Peyer's patch (tissue), 4 donors: ENCODE data around the gene TMEM91.

Source experiments
- CTCF ChIP-seq, 6 experiments: fragments of 450-650 bp in 4 of 6; fragments of 200-600 bp in 2 of 6; sonication (generic) in 1 of 6; IDR thresholded peaks; one replicate each; pipeline ENCODE4 v1.5.1; 2017 to 2019; ENCODE audit warnings: antibody characterized with exemption in 6 of 6, mild to moderate bottlenecking in 3 of 6, moderate library complexity in 1 of 6
- POLR2A ChIP-seq, 2 donors: fragments of 450-650 bp; IDR thresholded peaks; one replicate each; pipeline ENCODE4 v1.5.1; 2017; ENCODE audit warnings: antibody characterized with exemption in 2 of 2, mild to moderate bottlenecking in 2 of 2, moderate library complexity in 2 of 2

- TF ChIP-seq CTCF (IDR thresholded peaks at IDR 0.05) (no peak), POLR2A (IDR thresholded peaks at IDR 0.05) (no peak)
These were observed 47.5 kb upstream of the TMEM91 start for GRCh38 chr19:41328842-41329225.
